Smooth muscle cell (in vitro differentiated cells): Measurements from ENCODE around the gene GSK3A. TPM values are rescaled to one million over a fixed set of nuclear protein-coding genes. Genes with fewer than 3 reads are reported as not detected.

Experiments
- DNase-seq: peaks from one replicate; lab custom pipeline; 2025; ENCODE audit not compliant: unreplicated experiment; lab: John Stamatoyannopoulos, UW
- H2AFZ ChIP-seq: fragments of 200-600 bp; sonication (generic); 2 replicates; pipeline ENCODE4 v1.6.0; 2016; ENCODE audit warnings: antibody characterized with exemption, low read depth, mild to moderate bottlenecking
- H3F3A ChIP-seq: fragments of 200-600 bp; sonication (generic); 2 replicates; pipeline ENCODE4 v1.6.0; 2017; ENCODE audit warnings: antibody characterized with exemption, low read depth
- H3K27ac ChIP-seq: fragments of 200-600 bp; sonication (generic); 2 replicates; pipeline ENCODE4 v1.5.1; 2016; ENCODE audit warnings: low read depth, mild to moderate bottlenecking
- H3K27me3 ChIP-seq: fragments of 200-600 bp; sonication (generic); 2 replicates; pipeline ENCODE4 v1.6.1; 2016; ENCODE audit warnings: low read depth, mild to moderate bottlenecking
- H3K36me3 ChIP-seq: fragments of 200-600 bp; sonication (generic); 2 replicates; pipeline ENCODE4 v1.5.1; 2016; ENCODE audit warnings: low read depth
- H3K4me1 ChIP-seq: fragments of 200-600 bp; sonication (generic); 2 replicates; pipeline ENCODE4 v1.5.1; 2016; ENCODE audit warnings: low read depth
- H3K4me2 ChIP-seq: fragments of 200-600 bp; sonication (generic); 2 replicates; pipeline ENCODE4 v1.6.0; 2016; ENCODE audit warnings: mild to moderate bottlenecking
- H3K4me3 ChIP-seq: fragments of 200-600 bp; sonication (generic); 2 replicates; pipeline ENCODE4 v1.5.1; 2016; ENCODE audit warnings: mild to moderate bottlenecking
- H3K79me2 ChIP-seq: fragments of 200-600 bp; sonication (generic); 2 replicates; pipeline ENCODE4 v1.6.0; 2016; ENCODE audit warnings: low read depth, mild to moderate bottlenecking
- H3K9ac ChIP-seq: fragments of 200-600 bp; sonication (generic); 2 replicates; pipeline ENCODE4 v1.6.0; 2016; ENCODE audit warnings: low read depth
- H3K9me3 ChIP-seq: fragments of 200-600 bp; sonication (generic); replicated peaks from 2 replicates; pipeline ENCODE4 v1.5.1; 2016; ENCODE audit warnings: low read depth
- H4K20me1 ChIP-seq: fragments of 200-600 bp; sonication (generic); 2 replicates; pipeline ENCODE4 v1.6.0; 2016; ENCODE audit warnings: low read depth
- WGBS: methylation state at CpG from one replicate; pipeline ENCODE4 v1.1.7; 2016; ENCODE audit warnings: low lambda C conversion rate; 5-methylcytosine and 5-hydroxymethylcytosine counted together
- polyA plus RNA-seq: library from polyadenylated mRNA; unstranded; fragments of >200 nt; fragmentation: Nextera tagmentation; extraction: Ambion mirVana; gene quantifications from 2 replicates; pipeline ENCODE4 v1.2.1, GENCODE V29; 2016
- total RNA-seq: library from RNA; depleted of rRNA; stranded (reverse); fragments of >200 nt; gene quantifications from 2 replicates; pipeline ENCODE4 v1.2.3, GENCODE V29; 2014
- TF ChIP-seq, protein P1 (sequence below): fragments of 200-600 bp; sonication (generic); IDR thresholded peaks from 2 replicates; pipeline ENCODE4 v1.5.1; 2017; ENCODE audit warnings: borderline replicate concordance, mild to moderate bottlenecking, antibody characterized with exemption; ENCODE audit not compliant: insufficient read depth, poor library complexity, severe bottlenecking

The GSK3A gene
- total and polyA plus RNA-seq, 2 experiments from 2014 or later = 27.4 to 39.0 TPM

DNA sequence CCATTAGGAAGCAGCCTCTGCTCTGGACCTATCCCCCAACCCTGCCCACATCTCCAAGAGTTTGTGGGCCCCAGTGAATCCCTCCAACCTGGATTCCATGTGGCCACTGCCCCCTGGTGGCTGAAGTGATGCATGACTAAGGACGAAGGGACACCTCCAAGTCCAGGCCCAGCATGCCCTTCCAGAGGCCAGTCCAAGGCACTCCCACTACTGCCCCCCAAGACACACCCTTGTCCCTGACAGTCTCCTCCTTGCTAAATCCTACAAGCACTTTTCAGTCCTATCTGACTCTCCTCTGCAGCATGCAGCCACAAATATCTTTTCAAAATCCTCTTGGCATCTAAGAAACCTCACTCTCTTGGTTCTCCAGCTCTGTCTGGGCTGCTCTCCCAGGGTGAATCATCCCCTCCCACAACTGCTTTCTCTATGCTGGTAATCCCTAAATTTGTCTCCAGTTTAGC lies 58.0 kb downstream of the GSK3A start:
- no peaks in the 10 kb centered on the region for H3K36me3 ChIP-seq
- H3F3A ChIP-seq = peaks cover 4% of the 10 kb centered on the region
- 9% methylated on average over 1 of the region's 1 CpG for WGBS
- H3K27me3 ChIP-seq = peaks cover 28% of the 10 kb centered on the region
- no peak overlapping the region for H3K9ac ChIP-seq
- peaks cover 3% of the 10 kb centered on the region for H3K4me1 ChIP-seq
- H3K9me3 ChIP-seq = no peaks in the 10 kb centered on the region
- H4K20me1 ChIP-seq = no peaks in the 10 kb centered on the region
- DNase-seq = peak; percentile 58
- peak overlapping the region; percentile 43 for H3K4me2 ChIP-seq
- H3K27ac ChIP-seq = peak overlapping the region; percentile 26
- TF ChIP-seq, protein P1, sequence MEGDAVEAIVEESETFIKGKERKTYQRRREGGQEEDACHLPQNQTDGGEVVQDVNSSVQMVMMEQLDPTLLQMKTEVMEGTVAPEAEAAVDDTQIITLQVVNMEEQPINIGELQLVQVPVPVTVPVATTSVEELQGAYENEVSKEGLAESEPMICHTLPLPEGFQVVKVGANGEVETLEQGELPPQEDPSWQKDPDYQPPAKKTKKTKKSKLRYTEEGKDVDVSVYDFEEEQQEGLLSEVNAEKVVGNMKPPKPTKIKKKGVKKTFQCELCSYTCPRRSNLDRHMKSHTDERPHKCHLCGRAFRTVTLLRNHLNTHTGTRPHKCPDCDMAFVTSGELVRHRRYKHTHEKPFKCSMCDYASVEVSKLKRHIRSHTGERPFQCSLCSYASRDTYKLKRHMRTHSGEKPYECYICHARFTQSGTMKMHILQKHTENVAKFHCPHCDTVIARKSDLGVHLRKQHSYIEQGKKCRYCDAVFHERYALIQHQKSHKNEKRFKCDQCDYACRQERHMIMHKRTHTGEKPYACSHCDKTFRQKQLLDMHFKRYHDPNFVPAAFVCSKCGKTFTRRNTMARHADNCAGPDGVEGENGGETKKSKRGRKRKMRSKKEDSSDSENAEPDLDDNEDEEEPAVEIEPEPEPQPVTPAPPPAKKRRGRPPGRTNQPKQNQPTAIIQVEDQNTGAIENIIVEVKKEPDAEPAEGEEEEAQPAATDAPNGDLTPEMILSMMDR = peak; percentile 88
- H3K4me3 ChIP-seq = no peak overlapping the region
- H2AFZ ChIP-seq = no peak overlapping the region
- no peaks in the 10 kb centered on the region for H3K79me2 ChIP-seq

Other genes with a start within 250 kb of the GSK3A start
- gene ATP1A3, start 248.4 kb downstream of the GSK3A start, total RNA-seq = not detected in 2 replicates
- gene ATP1A3, start 248.4 kb downstream of the GSK3A start, polyA plus RNA-seq = not detected in 2 replicates
- gene GRIK5, start 172.4 kb downstream of the GSK3A start, total RNA-seq = 0.58 and 2.0 TPM in 2 replicates
- gene GRIK5, start 172.4 kb downstream of the GSK3A start, polyA plus RNA-seq = 0.67 and 1.9 TPM in 2 replicates
- 8.9 and 13.6 TPM in 2 replicates for gene ZNF574, start 166.4 kb downstream of the GSK3A start, total RNA-seq
- gene ZNF574, start 166.4 kb downstream of the GSK3A start, polyA plus RNA-seq = 20.5 and 22.9 TPM in 2 replicates
- 0.58 and 0.99 TPM in 2 replicates for gene POU2F2, start 110.2 kb downstream of the GSK3A start, total RNA-seq
- gene POU2F2, start 110.2 kb downstream of the GSK3A start, polyA plus RNA-seq = 6.3 and 8.6 TPM in 2 replicates
- 12.6 and 35.4 TPM in 2 replicates for gene DEDD2, start 24.9 kb downstream of the GSK3A start, total RNA-seq
- gene DEDD2, start 24.9 kb downstream of the GSK3A start, polyA plus RNA-seq = 22.4 and 23.4 TPM in 2 replicates
- gene ZNF526, start 22.3 kb downstream of the GSK3A start, total RNA-seq = 5.0 and 5.9 TPM in 2 replicates
- 12.0 and 12.1 TPM in 2 replicates for gene ZNF526, start 22.3 kb downstream of the GSK3A start, polyA plus RNA-seq
- gene ERF, start 12.5 kb upstream of the GSK3A start, total RNA-seq = 20.5 and 43.9 TPM in 2 replicates
- gene ERF, start 12.5 kb upstream of the GSK3A start, polyA plus RNA-seq = 14.2 and 14.9 TPM in 2 replicates
- gene CIC, start 26.6 kb upstream of the GSK3A start, total RNA-seq = 12.6 and 13.6 TPM in 2 replicates
- gene CIC, start 26.6 kb upstream of the GSK3A start, polyA plus RNA-seq = 18.4 and 19.5 TPM in 2 replicates
- gene PRR19, start 59.5 kb upstream of the GSK3A start, total RNA-seq = 0.45 and 1.3 TPM in 2 replicates
- gene PRR19, start 59.5 kb upstream of the GSK3A start, polyA plus RNA-seq = 0.73 and 1.0 TPM in 2 replicates
- 44.6 and 44.7 TPM in 2 replicates for gene PAFAH1B3, start 60.0 kb upstream of the GSK3A start, total RNA-seq
- 71.0 and 75.7 TPM in 2 replicates for gene PAFAH1B3, start 60.0 kb upstream of the GSK3A start, polyA plus RNA-seq
- gene TMEM145, start 70.7 kb upstream of the GSK3A start, total RNA-seq = not detected in 2 replicates
- gene TMEM145, start 70.7 kb upstream of the GSK3A start, polyA plus RNA-seq = 0.09 and 0.11 TPM in 2 replicates
- 13.4 and 16.4 TPM in 2 replicates for gene MEGF8, start 83.0 kb upstream of the GSK3A start, total RNA-seq
- 8.2 and 11.0 TPM in 2 replicates for gene MEGF8, start 83.0 kb upstream of the GSK3A start, polyA plus RNA-seq
- gene CNFN, start 147.7 kb upstream of the GSK3A start, total RNA-seq = 24.1 and 31.3 TPM in 2 replicates
- 23.7 and 44.9 TPM in 2 replicates for gene CNFN, start 147.7 kb upstream of the GSK3A start, polyA plus RNA-seq
- 4.0 and 9.2 TPM in 2 replicates for gene LIPE, start 184.8 kb upstream of the GSK3A start, total RNA-seq
- gene LIPE, start 184.8 kb upstream of the GSK3A start, polyA plus RNA-seq = 4.1 and 8.4 TPM in 2 replicates
- gene CXCL17, start 200.3 kb upstream of the GSK3A start, total RNA-seq = not detected in 2 replicates
- not detected in 2 replicates for gene CXCL17, start 200.3 kb upstream of the GSK3A start, polyA plus RNA-seq